Epidermal melanocyte (primary cell): ENCODE data around the gene ZSCAN18.
A peak's percentile ranks its signal among the peaks of the same experiment; 100 is the strongest.
"Not testable (repeated sequence)": the region's sequence is repeated elsewhere in the genome, so short reads cannot be mapped to it uniquely, and the experiment has no call there.

ENCODE experiments used
- DNase-seq: peaks from one replicate; pipeline ENCODE4 v3.0.0; 2011; ENCODE audit warnings: low spot score; ENCODE audit not compliant: insufficient read length

ZSCAN18 gene, protein sequence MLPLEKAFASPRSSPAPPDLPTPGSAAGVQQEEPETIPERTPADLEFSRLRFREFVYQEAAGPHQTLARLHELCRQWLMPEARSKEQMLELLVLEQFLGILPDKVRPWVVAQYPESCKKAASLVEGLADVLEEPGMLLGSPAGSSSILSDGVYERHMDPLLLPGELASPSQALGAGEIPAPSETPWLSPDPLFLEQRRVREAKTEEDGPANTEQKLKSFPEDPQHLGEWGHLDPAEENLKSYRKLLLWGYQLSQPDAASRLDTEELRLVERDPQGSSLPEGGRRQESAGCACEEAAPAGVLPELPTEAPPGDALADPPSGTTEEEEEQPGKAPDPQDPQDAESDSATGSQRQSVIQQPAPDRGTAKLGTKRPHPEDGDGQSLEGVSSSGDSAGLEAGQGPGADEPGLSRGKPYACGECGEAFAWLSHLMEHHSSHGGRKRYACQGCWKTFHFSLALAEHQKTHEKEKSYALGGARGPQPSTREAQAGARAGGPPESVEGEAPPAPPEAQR

DNA sequence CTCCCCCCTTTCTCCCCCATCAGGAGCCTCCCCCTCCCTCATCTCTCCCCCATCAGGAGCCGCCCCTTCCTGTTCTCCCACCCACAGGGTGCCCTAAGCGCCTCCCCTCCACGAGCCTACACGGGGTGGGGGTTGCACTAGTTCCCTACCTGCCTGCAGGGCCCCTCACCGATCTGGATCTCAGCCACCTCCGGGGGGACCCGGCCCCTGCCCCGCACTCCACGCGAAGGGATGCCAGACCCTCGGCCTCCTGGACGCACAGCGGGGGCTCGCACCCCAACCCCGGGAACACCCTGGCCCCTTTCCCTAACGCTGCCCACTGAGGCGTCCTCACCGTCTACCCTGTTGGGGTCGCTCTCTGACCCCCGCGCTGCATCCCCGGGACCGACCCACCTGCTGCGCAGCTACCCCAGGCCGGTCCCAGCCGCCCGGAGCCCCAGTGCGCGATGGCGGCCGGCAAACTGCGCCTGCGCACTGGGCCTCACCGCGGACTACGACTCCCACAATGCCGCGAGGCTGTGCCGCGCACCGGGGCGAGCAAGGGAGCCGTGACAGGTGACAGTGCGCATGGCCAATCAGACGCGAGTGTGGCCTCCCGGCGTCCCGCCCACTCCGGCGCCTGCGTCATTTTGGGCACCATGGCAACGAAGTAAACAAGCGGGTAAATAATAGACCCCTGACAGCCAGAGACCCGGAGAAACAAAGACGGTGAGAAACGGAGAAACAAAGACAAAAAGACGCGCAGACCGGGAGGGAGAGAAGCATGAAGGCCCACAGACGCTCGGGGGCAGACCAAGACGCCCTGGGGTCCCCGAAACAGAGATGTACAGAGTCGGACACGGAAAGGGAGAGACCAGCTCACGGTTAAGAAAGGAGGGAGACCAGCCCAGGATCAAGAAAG lies at the start of gene ZSCAN18:
TSS of gene ZSCAN18 (minus strand) at position 451 of the 901 bp plus-strand sequence. CDS start 7,964 bp downstream, outside the sequence.
- DNase-seq, result peak; percentile 88

DNA sequence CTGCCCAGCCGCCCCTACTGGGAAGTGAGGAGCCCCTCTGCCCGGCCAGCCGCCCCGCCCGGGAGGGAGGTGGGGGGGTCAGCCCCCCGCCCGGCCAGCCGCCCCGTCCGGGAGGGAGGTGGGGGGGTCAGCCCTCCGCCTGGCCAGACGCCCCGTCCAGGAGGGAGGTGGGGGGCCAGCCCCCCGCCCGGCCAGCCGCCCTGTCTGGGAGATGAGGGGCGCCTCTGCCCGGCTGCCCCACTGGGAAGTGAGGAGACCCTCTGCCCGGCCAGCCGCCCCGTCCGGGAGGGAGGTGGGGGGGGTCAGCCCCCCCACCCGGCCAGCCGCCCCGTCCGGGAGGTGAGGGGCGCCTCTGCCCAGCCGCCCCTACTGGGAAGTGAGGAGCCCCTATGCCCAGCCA lies 49.4 kb upstream of the ZSCAN18 start:
- DNase-seq, result not testable (repeated sequence)

DNA sequence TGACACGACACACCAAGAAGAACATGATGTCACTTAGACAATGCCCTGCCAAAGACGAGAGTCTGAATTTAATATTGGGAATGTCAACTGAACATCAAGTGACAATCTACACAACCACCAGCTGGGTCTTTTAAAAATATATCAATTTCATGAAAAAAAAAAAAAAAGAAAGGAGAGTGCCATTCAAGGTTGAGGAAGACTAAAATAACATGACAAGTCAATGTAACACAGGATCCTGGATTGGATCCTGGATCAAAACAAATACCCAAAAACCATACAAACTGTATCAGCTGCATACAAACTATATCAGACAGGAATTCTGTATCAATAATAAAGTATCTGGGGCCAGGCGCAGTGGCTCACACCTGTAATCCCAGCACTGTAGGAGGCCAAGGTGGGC lies 47.8 kb upstream of the ZSCAN18 start:
- no peak for DNase-seq

DNA sequence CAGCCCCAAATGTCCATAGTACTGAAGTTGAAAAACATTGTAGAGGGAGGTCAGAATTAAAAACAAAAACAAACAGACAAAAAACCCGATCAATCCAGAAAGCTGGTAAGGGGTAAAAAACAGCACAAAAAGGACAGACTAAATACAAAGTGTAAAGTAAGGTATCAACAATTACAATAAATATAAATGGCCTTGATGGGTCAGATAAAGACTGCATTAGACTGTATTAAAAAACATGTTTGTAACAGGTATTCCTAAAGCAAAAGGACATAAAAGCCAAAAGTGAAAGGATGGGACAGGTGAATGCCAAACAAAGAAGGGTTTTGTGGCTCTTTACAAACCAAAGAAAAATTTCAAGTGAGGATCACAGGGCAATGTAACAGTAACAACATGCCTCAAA lies 36.2 kb upstream of the ZSCAN18 start:
- no peak for DNase-seq

DNA sequence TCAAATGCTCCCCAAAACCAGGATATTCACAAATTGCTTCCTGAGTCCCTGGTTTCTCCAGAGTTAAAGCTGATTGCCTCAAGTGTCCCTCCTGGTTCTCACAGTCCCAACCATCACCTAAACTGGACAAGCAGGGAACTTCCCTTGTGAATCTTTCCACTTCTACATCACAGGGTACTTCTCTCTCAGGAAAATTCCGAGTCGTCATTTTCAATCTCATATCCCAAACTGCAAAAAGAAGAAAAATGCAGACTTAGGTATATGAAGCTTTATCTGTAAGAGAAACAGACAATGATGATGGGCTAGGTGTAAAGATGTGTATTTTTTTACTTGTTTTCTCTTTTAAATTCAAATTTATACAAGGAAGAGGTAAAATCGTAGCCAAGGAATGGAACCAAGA lies 31.3 kb upstream of the ZSCAN18 start:
- no peak for DNase-seq

DNA sequence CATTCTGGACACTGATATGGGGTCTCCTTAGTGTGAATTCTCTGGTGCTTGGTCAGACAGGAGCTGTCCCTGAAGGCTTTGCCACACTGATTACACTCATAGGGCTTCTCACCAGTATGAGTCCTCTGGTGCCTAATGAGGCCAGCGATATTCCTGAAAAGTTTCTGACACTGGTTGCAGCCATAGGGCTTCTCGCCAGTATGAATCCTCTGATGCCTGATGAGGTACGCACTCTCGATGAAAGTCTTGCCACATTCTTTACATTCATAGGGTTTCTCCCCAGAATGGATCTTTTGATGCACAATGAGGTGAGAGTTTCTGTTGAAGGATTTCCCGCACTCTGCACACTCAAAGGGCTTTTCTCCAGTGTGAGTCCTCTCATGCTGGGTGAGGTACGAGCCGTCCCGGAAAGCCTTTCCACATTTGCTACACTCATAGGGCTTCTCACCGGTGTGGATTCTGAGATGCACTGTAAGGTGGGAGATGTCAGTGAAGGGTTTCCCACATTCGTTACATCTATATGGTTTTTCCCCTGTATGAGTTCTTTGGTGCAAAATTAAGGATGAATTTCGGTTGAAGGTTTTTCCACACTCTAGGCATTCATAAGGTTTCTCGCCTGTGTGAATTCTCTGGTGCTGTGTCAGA lies 30.1 kb upstream of the ZSCAN18 start:
- no peak for DNase-seq

DNA sequence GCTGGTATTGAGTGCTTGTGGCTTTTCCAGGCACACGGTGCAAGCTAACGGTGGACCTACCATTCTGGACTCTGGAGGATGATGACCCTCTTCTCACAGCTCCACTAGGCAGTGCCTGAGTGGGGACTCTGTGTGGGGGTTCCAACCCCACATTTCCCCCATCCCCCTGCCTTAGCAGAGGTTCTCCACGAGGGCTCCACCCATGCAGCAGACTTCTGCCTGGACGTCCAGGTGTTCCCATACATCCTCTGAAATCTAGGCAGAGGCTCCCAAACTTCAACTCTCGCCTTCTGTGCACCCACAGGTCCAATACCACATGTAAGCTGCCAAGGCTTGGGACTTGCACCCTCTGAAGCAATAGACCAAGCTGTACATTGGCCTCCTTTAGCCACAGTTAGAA lies 25.3 kb upstream of the ZSCAN18 start:
- DNase-seq, result no peak

DNA sequence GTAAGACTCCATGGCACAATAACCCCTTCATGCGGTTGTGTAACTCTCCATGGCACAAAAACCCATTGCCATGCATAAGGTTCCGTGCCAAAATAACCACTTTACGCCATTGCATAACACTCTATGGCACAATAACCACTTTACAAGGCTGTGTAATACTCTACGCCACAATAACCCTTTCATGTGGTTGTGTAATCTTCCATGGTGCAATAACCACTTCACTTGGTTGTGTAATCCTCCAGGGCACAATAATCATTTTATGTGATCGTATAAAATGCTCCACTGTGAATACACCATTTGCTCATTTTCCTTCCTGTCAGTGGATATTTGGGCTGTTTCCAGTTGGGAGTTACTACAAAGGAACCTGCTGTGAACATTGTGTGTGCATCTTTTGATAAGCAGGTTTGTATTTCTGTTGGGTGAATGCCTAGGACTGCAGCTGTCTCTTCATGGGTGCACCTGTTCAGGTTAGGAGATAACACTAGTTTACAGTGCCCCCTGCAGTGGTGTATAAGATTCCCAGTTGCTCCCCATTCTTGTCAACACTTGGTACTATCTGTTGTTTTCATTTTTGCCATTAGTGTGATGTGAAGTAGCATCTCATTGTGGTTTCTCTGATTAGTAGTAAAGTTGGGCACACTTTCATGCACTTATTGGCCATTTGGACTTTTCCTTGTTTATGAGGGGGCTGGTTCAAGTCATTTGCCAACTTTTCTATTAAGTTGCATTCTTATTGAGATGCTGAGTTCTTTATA lies 21.1 kb upstream of the ZSCAN18 start:
- no peak for DNase-seq

DNA sequence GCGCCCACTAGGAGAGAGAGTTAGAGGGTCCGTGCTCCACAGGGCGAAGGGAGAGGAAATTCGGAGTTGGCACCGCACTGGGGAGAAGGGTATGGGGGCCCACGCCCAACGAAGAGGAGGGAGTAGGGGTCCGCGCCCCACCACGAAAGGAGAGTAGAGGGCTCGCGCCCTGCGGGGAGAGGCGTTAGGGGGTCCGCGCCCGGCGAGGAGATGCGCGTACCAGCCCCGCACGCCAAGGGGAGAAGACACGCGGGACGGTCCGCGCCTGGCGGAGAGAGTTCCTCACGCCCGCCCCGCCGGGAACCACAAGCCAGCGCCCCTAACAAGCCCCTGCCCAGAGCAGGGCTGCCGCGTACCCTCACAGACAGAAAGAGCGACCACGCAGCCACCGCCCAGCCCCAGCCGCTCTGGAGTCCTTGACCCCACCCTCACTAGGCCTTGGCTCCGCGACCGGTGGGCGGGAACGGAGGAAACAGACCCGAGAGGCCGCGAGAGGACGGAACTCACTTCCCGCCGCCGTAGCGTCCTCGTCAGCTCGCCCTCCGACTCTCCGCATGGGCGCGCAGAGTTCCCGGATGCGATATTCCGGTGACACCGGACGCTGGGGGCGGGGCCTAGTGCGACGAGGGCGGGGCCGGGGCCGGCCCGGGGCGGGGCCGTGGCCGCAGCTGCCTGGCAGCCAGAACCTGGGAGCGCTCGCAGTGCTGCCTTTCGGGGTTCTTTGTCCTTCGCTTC lies 20.0 kb upstream of the ZSCAN18 start:
- DNase-seq, result no peak

DNA sequence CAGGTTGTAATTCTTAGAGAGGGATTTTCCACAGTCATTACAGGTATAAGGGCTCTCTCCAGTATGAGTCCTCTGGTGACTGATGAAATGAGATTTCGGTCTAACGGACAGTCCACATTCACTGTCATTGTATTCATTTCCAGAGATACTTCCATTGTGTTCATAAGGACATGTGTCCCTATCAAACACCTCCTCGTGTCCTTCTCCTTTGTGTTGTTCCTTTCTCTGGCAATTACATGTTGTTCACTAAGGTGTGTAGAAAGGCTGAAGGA lies 10.5 kb upstream of the ZSCAN18 start:
- no peak for DNase-seq

DNA sequence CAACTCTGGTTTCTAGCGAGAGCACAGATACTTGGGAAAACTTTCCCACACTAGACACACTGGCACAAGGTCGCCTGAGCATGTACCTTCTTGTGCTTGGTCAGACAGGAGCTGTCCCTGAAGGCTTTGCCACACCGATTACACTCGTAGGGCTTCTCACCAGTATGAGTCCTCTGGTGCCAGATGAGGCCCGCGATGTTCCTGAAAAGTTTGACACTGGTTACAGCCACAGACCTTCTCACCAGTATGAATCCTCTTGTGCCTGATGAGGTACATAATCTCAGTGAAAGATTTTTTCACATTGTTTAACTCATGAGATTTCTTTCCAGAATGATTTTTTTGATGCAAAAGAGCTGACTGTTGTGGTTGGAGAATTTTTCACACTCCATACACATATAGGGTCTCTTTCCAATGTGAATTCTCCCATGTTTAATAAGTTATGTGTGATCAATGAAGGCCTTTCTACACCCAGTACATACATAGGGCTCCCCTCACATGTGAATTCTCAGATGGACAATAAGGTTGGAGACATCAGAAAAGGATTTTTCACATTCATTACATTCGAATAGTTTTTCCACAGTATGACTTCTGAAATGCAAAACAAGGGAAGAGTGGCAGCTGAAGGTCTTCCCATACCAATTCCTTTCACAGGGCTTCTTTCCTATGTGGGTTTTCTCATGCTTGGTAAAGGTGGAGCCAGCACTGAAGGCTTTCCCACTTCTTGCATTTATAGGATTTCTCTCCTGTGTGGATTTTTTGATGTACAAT lies 9.9 kb upstream of the ZSCAN18 start:
- DNase-seq, result no peak

DNA sequence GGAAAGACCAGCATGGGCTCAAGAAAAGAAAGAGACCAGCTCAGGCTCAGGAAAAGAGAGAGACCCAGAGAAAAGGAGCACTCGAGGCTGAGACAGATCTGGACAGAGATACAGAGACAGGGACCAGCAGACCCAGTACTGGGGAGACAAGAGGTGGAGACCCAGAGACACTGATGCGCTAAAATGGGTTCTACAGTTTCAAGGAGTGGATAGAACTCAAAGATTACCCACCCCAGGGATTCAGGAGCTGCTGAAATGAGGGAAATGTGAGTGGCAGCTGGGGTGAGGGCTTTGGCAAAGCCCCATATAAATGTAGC lies 609 bp upstream of the ZSCAN18 start:
- no peak for DNase-seq

DNA sequence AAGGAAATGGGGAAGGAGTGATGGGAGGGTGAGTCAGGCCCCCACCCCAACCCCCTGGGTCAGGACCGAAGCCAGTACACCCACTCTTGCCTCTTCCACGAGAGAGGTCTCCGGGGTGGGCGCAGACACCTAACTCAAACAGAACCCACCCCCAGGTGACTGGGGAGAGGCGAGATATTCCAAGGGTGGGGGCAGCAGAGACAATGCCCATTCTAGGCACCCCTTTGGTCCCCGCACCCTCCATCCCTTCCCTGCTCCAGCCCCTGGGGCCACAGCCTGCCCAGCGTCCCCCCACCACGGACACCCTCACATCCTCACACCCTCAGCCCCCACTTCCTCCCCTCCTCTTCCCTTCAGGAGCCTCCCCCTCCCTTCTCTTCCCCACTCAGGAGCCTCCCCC lies 682 bp downstream of the ZSCAN18 start:
- DNase-seq, result no peak

DNA sequence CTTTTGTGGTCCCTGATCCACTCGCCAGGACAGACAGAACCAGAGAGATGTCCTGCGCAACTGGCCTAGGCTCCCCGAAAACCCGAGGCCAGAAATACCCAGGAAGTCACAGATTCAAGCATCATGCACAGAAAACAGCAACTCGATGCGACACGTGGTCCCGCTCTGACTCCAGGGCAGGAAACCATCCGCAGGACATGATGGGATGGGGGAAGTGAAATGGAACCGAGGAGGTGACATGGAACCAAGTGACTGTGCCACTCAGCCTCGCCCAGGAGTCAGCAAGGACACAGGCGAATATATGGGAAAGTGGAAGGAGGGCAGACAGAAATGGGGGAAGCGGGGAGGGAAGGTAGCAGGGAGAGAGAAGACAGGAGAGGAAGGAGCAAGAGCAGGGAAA lies 1.1 kb downstream of the ZSCAN18 start:
- no peak for DNase-seq

DNA sequence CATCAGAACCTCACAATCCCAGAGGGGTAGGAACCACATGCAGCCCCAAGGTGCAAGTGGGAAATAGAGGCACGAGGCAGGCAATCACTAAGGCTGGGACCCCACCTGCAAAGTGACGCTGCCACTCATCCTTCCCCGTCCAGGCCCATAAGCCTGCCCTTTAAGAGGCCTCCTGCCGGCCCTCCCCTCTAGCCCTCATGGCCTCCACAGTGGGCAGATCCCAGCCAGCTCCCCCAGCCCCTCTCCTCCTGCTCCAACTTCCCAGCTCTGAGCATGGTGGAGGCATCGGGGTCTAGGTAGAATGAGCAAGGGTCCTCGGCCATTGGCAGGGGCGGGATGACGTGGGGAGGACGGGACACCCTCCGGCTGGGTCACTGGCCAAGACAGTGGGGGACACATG lies 2.7 kb downstream of the ZSCAN18 start:
- DNase-seq, result no peak

DNA sequence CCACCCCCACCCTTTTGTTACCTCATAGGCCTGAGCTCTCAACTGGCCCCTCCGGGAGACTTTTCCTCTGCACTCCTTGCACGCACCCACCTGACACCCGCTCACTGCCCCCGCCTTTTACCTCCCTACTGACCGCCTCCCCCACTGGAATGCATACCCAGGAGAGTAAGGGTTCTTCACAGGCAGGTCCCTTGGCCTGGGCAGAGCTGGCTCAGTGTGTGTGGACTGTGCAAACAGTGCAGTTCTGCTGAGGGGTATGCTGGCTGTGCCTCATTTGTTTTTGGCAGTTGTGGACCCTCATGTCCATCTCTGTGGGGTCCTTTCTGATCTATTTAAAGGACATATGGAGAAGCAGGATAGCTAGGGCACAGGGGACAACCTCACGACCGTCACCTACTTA lies 5.0 kb downstream of the ZSCAN18 start:
- DNase-seq, result no peak

DNA sequence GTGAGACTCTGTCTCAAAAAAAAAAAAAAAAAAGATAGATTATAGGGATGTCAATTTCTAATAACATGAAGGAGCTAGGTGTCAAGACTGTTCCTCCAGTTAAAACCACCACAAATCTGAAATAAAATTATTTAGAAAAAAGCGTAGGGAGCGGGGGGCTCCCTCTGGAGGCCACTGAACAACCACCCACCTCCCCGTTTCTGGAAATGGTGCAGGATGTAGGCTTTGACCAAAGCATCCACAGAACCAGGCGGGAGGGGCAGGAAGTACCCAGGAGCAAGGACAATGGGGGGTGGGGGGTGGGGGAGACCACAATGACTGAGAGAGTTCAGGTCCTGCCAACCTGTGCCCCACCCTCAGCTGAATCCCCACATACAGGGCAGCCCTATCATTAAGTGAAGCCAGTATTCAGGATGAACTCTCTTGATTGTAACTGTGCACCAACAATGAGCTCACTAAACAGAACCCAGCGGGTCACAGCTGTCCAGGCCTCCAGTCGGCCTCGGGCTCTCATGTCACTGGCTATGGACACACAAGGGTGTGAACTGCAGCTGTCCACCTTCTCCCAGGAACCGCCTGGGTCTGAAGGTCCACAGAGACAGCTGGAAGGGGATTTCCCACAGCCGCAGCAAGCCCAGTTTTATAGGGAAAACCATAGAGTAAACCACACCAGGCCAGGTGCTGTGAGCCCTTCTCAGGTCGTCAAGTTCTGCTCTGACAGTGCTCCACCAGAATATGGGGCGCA lies 6.6 kb downstream of the ZSCAN18 start:
- no peak for DNase-seq

DNA sequence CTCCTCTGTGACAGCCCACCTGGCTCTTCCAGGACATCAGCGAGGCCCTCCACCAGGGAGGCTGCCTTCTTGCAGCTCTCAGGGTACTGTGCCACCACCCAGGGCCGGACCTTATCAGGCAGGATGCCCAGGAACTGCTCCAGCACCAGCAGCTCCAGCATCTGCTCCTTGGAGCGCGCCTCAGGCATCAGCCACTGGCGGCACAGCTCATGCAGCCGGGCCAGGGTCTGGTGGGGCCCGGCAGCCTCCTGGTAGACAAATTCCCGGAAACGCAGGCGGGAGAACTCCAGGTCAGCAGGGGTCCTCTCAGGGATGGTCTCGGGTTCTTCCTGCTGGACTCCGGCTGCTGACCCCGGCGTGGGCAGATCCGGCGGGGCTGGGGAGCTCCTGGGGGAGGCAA lies 8.2 kb downstream of the ZSCAN18 start:
- DNase-seq, result no peak

DNA sequence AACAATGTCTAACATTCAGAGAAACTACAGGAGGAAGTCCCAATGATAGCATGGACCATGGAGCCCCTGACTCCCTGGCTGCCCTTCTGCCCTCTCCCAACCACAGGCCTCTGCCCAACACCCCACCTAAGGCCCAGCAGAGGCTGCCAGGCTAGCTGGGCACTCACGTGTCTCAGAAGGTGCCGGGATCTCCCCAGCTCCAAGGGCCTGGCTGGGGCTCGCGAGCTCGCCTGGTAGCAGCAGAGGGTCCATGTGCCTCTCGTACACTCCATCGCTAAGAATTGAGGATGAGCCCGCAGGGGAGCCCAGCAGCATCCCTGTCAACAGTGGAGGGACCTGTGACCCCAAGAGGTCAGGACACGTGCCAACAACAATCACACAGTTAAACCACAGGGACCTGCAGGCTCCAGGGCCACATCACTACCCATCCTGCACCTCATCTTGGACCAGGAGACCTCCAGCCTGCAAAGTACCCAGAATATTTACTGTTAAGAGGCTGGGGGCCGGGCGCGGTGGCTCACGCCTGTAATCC lies 9.4 kb downstream of the ZSCAN18 start:
- no peak for DNase-seq
